Gastroesophageal sphincter (tissue), 3 donors: ENCODE data around the gene LMO4.

ENCODE experiments used
- POLR2A ChIP-seq, 2 donors: fragments of 450-650 bp; IDR thresholded peaks; one replicate each; pipeline ENCODE4 v1.6.1; 2017; ENCODE audit warnings: antibody characterized with exemption in 2 of 2, mild to moderate bottlenecking in 2 of 2, moderate library complexity in 1 of 2
- POLR2AphosphoS5 ChIP-seq: sonication (generic); formaldehyde crosslinking; IDR thresholded peaks from one replicate; pipeline ENCODE4 v1.6.1; 2017; ENCODE audit warnings: antibody characterized with exemption
- TF ChIP-seq, protein P1 (sequence below), 4 experiments: fragments of 200-600 bp in 2 of 4; fragments of 450-650 bp in 2 of 4; sonication (generic) in 1 of 4; IDR thresholded peaks; one replicate each; pipeline ENCODE4 v1.5.1; 2017 to 2019; ENCODE audit warnings: antibody characterized with exemption in 4 of 4, mild to moderate bottlenecking in 2 of 4, moderate library complexity in 2 of 4

DNA sequence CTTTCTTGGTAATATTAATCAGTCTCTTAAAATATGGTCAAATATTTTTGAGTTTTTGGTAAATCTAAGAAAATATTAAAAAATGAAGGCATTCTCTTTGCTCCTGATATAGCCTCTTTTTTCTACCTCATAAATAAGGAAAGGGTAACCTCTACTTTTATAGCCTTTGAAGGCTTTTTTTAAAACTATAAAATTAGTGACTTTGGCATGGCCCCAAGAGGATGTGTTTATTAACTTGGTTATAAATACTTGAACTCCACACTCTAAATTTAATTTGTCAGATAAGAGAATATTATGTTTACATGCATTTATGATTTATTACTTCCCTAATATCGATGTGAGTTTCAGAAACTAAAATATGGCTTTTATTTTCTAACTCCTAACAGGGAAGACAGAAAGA, 60.3 kb downstream of the LMO4 start:
- TF ChIP-seq, protein P1, sequence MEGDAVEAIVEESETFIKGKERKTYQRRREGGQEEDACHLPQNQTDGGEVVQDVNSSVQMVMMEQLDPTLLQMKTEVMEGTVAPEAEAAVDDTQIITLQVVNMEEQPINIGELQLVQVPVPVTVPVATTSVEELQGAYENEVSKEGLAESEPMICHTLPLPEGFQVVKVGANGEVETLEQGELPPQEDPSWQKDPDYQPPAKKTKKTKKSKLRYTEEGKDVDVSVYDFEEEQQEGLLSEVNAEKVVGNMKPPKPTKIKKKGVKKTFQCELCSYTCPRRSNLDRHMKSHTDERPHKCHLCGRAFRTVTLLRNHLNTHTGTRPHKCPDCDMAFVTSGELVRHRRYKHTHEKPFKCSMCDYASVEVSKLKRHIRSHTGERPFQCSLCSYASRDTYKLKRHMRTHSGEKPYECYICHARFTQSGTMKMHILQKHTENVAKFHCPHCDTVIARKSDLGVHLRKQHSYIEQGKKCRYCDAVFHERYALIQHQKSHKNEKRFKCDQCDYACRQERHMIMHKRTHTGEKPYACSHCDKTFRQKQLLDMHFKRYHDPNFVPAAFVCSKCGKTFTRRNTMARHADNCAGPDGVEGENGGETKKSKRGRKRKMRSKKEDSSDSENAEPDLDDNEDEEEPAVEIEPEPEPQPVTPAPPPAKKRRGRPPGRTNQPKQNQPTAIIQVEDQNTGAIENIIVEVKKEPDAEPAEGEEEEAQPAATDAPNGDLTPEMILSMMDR (IDR thresholded peaks at IDR 0.05), result no peak
- TF ChIP-seq POLR2A (IDR thresholded peaks at IDR 0.05), result no peak
- TF ChIP-seq POLR2AphosphoS5, result no peak
